GM23248 (cell line): ENCODE measurements around the gene ADCY1.

Source experiments
- EZH2 ChIP-seq: fragments of 200-600 bp; sonication (generic); IDR thresholded peaks from 2 replicates; pipeline ENCODE4 v1.6.1; 2018; ENCODE audit warnings: antibody characterized with exemption, mild to moderate bottlenecking; ENCODE audit not compliant: insufficient read depth, poor library complexity, severe bottlenecking
- EZH2phosphoT487 ChIP-seq: fragments of 200-600 bp; sonication (generic); IDR thresholded peaks from 2 replicates; pipeline ENCODE4 v1.6.1; 2018; ENCODE audit warnings: antibody characterized with exemption, moderate library complexity, mild to moderate bottlenecking, low read depth; ENCODE audit not compliant: insufficient read depth

DNA sequence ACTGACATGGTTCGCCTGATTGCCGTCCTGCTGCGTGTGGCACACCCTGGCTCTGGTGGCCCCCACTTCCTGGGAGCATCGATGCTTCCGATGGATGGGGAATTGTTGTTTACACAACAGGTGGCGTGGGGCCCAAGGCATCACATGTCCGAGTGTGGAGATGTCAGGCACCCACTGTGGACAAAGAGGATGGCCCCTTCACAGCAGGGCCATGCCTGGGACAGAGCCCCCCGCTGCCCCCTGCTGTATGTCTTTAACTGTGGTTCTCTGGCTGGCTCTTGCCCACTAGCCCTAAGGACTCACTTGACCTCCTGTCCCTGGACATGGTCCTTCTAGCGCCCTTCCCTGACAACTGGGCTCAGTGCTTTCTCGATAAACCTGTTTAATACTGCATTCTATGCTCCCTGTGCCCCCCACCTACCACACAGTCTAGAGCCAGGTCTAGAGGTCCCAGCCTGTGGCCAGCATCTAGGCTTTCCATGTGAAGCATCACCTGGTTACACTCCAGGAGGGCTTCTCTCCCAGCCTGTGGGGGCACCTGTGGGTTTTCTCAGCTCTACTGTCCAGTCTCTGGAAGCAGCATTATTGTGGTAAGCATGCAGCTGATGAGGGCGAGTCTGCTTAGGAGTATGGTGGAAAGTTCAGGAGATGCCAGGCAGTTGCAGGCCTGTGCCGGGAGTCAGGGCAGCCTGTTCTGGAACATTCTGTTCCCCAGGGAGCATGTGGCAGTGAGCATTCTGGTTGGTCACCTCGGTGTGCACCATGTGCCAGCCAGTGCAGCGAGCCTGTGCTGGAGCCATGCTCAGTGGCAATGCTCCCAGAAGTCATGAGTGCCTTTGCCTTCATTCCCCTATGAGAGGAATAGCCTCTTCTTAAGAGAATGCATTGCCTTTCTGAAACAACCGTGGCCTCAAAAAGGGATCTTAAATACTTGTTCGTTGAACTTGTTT, 10.4 kb downstream of the ADCY1 start:
- TF ChIP-seq EZH2 (no peak), EZH2phosphoT487 (no peak)
